HepG2 (cell line): ENCODE results near the gene TMEM190. TPM values are rescaled to one million over a fixed set of nuclear protein-coding genes. Genes with fewer than 3 reads are reported as not detected.

ENCODE experiments used
- ATAC-seq: fragments of 200-7000 bp; cut with Tn5 transposase; 3 replicates; pipeline ENCODE4 v1.9.1; 2020; ENCODE audit warnings: mild to moderate bottlenecking, moderate library complexity
- BruUV-seq: library from RNA; stranded (reverse); fragments of 400-500 nt; replicated peaks from 2 replicates; lab custom pipeline; 2021; lab: Mats Ljungman, UMichigan
- CTCF ChIA-PET: fragments of 300-600 bp; formaldehyde crosslinking; extraction: SDS; loops from one replicate; lab custom pipeline; 2021; ENCODE audit warnings: low total read pairs, inconsistent platforms, low intra/inter-chr PET ratio; lab: Yijun Ruan, JAX
- POLR2A ChIA-PET: fragments of 350-600 bp; sonication (Branson Sonifier 250); formaldehyde crosslinking; loops from one replicate; lab custom pipeline; 2020; ENCODE audit warnings: antibody characterized with exemption, inconsistent platforms; lab: Yijun Ruan, JAX
- DNase-seq: peaks from one replicate; pipeline ENCODE4 v3.0.0-alpha.2; 2015; ENCODE audit warnings: low spot score
- FAIRE-seq: peaks from 3 replicates; lab custom pipeline; 2011; peaks lifted over from hg19 to GRCh38; lab: Jason Lieb, UNC
- H2AFZ ChIP-seq: one replicate; pipeline ENCODE4 v1.6.1; 2011; ENCODE audit warnings: low read length, inconsistent platforms
- H3K27ac ChIP-seq: fragments of 300-600 bp; 3 replicates; pipeline ENCODE4 v1.8.0; 2011; ENCODE audit warnings: mixed run types, mild to moderate bottlenecking, mixed read lengths, low read length, inconsistent platforms; ENCODE audit not compliant: insufficient read depth; ENCODE audit errors: extremely low read length
- H3K27me3 ChIP-seq, 2 experiments: fragments of 200-600 bp in 1 of 2; 2 replicates in 1 of 2; 3 replicates in 1 of 2; pipeline versions ENCODE4 v1.6.0 to v1.8.0; 2011; ENCODE audit warnings: low read length in 2 of 2, mild to moderate bottlenecking in 2 of 2, moderate library complexity in 2 of 2, inconsistent platforms in 1 of 2; ENCODE audit not compliant: insufficient read depth in 2 of 2, control insufficient read depth in 1 of 2
- H3K36me3 ChIP-seq, 2 experiments: fragments of 200-600 bp in 1 of 2; replicated peaks in 1 of 2; 2 replicates in 1 of 2; 3 replicates in 1 of 2; pipeline versions ENCODE4 v1.5.1 to v1.8.0; 2011; ENCODE audit warnings: low read length in 2 of 2, inconsistent platforms in 1 of 2; ENCODE audit not compliant: insufficient read depth in 2 of 2, control insufficient read depth in 1 of 2
- H3K4me1 ChIP-seq: 2 replicates; pipeline ENCODE4 v1.5.1; 2012; ENCODE audit warnings: low read length, inconsistent platforms; ENCODE audit not compliant: insufficient read depth
- H3K4me2 ChIP-seq: 2 replicates; pipeline ENCODE4 v1.6.0; 2011; ENCODE audit warnings: low read depth, low read length, inconsistent platforms
- H3K4me3 ChIP-seq, 3 experiments: fragments of 200-600 bp in 1 of 3; sonication (generic), shearing (Covaris generic) in 1 of 3; replicated peaks in 1 of 3; 2 replicates each; pipeline ENCODE4 v1.5.1; 2011 to 2016; ENCODE audit warnings: low read length in 3 of 3, inconsistent platforms in 2 of 3, low read depth in 2 of 3, mild to moderate bottlenecking in 2 of 3, control low read depth in 1 of 3, mixed read lengths in 1 of 3; ENCODE audit not compliant: insufficient read depth in 1 of 3
- H3K79me2 ChIP-seq: one replicate; pipeline ENCODE4 v1.6.1; 2011; ENCODE audit warnings: low read length, inconsistent platforms; ENCODE audit not compliant: insufficient read depth
- H3K9ac ChIP-seq: 2 replicates; pipeline ENCODE4 v1.6.0; 2011; ENCODE audit warnings: mild to moderate bottlenecking, low read depth, low read length, inconsistent platforms; ENCODE audit not compliant: insufficient read depth
- H3K9me3 ChIP-seq: 2 replicates; pipeline ENCODE4 v1.5.1; 2012; ENCODE audit warnings: mild to moderate bottlenecking, low read length
- H4K20me1 ChIP-seq: 2 replicates; pipeline ENCODE4 v1.6.0; 2011; ENCODE audit warnings: inconsistent platforms, mild to moderate bottlenecking, low read length, moderate library complexity; ENCODE audit not compliant: insufficient read depth
- ARID2 ChIP-seq: sonication (generic); formaldehyde crosslinking; IDR thresholded peaks from 2 replicates; pipeline ENCODE4 v1.8.1; 2022; ENCODE audit warnings: mild to moderate bottlenecking, missing genetic modification reagents, borderline replicate concordance
- ATF3 ChIP-seq: sonication (generic); formaldehyde crosslinking; IDR thresholded peaks from 2 replicates; pipeline ENCODE4 v1.4.0; 2020; ENCODE audit warnings: missing genetic modification reagents
- CREBL2 ChIP-seq: sonication (generic); formaldehyde crosslinking; IDR thresholded peaks from 2 replicates; pipeline ENCODE4 v1.8.1; 2023; ENCODE audit warnings: missing genetic modification reagents, mild to moderate bottlenecking, borderline replicate concordance
- DMAP1 ChIP-seq: IDR thresholded peaks from 2 replicates; pipeline ENCODE4 v1.6.1; 2016
- DNMT3B ChIP-seq: conservative IDR thresholded peaks from 2 replicates; pipeline ENCODE4 v1.6.1; 2016; ENCODE audit warnings: missing biosample characterization, control low read depth
- ETV5 ChIP-seq: IDR thresholded peaks from 2 replicates; pipeline ENCODE4 v1.6.1; 2018; ENCODE audit warnings: missing biosample characterization, missing genetic modification reagents, inconsistent platforms, borderline replicate concordance
- KDM5B ChIP-seq: sonication (generic); formaldehyde crosslinking; IDR thresholded peaks from 2 replicates; pipeline ENCODE4 v1.4.0; 2020; ENCODE audit warnings: missing genetic modification reagents, mild to moderate bottlenecking, borderline replicate concordance
- MED13 ChIP-seq: sonication (generic); formaldehyde crosslinking; IDR thresholded peaks from 2 replicates; pipeline ENCODE4 v1.5.0; 2020; ENCODE audit warnings: missing genetic modification reagents
- MYC ChIP-seq: sonication (generic); formaldehyde crosslinking; IDR thresholded peaks from 2 replicates; pipeline ENCODE4 v1.9.0; 2021; ENCODE audit warnings: missing genetic modification reagents, borderline replicate concordance
- NRL ChIP-seq: sonication (generic); formaldehyde crosslinking; IDR thresholded peaks from 2 replicates; pipeline ENCODE4 v1.5.0; 2020; ENCODE audit warnings: missing genetic modification reagents, mild to moderate bottlenecking, moderate library complexity, borderline replicate concordance
- PHF21A ChIP-seq: sonication (generic); formaldehyde crosslinking; IDR thresholded peaks from 2 replicates; pipeline ENCODE4 v1.5.0; 2020; ENCODE audit warnings: mild to moderate bottlenecking, missing genetic modification reagents
- RAD51 ChIP-seq: fragments of 450-650 bp; IDR thresholded peaks from 2 replicates; pipeline ENCODE4 v1.6.1; 2016; ENCODE audit warnings: borderline replicate concordance
- SMYD3 ChIP-seq: sonication (generic); formaldehyde crosslinking; IDR thresholded peaks from 2 replicates; pipeline ENCODE4 v1.8.1; 2023; ENCODE audit warnings: mild to moderate bottlenecking, missing genetic modification reagents
- ZNF430 ChIP-seq: sonication (generic); formaldehyde crosslinking; IDR thresholded peaks from 2 replicates; pipeline ENCODE4 v1.9.0; 2021; ENCODE audit warnings: mild to moderate bottlenecking, missing genetic modification reagents
- ZNF44 ChIP-seq: sonication (generic); formaldehyde crosslinking; IDR thresholded peaks from 2 replicates; pipeline ENCODE4 v1.5.1; 2020; ENCODE audit warnings: mild to moderate bottlenecking, missing genetic modification reagents
- ZNF674 ChIP-seq: sonication (generic); formaldehyde crosslinking; IDR thresholded peaks from 2 replicates; pipeline ENCODE4 v1.5.0; 2020; ENCODE audit warnings: low read depth, mild to moderate bottlenecking, missing genetic modification reagents
- ZNF687 ChIP-seq: sonication (generic); formaldehyde crosslinking; IDR thresholded peaks from 2 replicates; pipeline ENCODE4 v1.5.1; 2020; ENCODE audit warnings: mild to moderate bottlenecking, missing genetic modification reagents, moderate library complexity
- WGBS: methylation state at CpG from one replicate; pipeline ENCODE4 v1.1.6; 2017; ENCODE audit warnings: low lambda C conversion rate; 5-methylcytosine and 5-hydroxymethylcytosine counted together
- in situ Hi-C: cut with HindIII; loops from 2 replicates; pipeline ENCODE4 v1.10.0; 2017; ENCODE audit warnings: low pct_unique_long_range_greater_than_20kb; ENCODE audit not compliant: extremely low pct_ligation_motif_present
- intact Hi-C: fragments of 100-400 bp; cut with micrococcal nuclease; formaldehyde crosslinking; loops from one replicate; pipeline ENCODE4 v1.10.0; 2022; ENCODE audit not compliant: unreplicated experiment
- polyA plus RNA-seq, 8 experiments: library from polyadenylated mRNA; depleted of rRNA in 3 of 8; stranded (reverse) in 7 of 8; unstranded in 1 of 8; fragments of >200 nt; fragmentation: Illumina TruSeq in 4 of 8; extraction: Trizol in 4 of 8; gene quantifications; 2 replicates each; pipeline versions ENCODE4 v1.2.1 to v1.2.3, GENCODE V29; 2011 to 2016; ENCODE audit warnings: low read depth in 4 of 8, missing spikeins in 1 of 8, mixed read lengths in 1 of 8; ENCODE audit not compliant: insufficient read depth in 1 of 8
- total RNA-seq, 5 experiments: library from RNA; depleted of rRNA; stranded (reverse); fragments of >200 nt; fragmentation: Illumina TruSeq; extraction: Trizol; gene quantifications; 2 replicates each; pipeline ENCODE4 v1.2.3, GENCODE V29; 2016; ENCODE audit warnings: low read depth in 1 of 5

The TMEM190 gene
- total and polyA plus RNA-seq, 2 of the 13 experiments (the other 11 are each of a cell fraction or from before 2014, with no cell fraction given), result 0.35 to 0.83 TPM

- in situ Hi-C loops, result no loop called here
- H2AFZ ChIP-seq, result no peak overlapping the region
- 3% methylated on average over 22 of the region's 34 CpGs for WGBS
- TF ChIP-seq ZNF44 (CRISPR knock-in tag) (no peak), CREBL2 (no peak), ZNF674 (CRISPR knock-in tag) (no peak), ARID2 (CRISPR knock-in tag) (0 out of 2 replicates have a peak, but pooled peaks have one; percentile 63), RAD51 (no peak), DNMT3B (CRISPR knock-in tag) (peak; percentile 76; the same call in 1 of the 2 replicates), SMYD3 (peak; percentile 26; the same call in 1 of the 2 replicates), ETV5 (CRISPR knock-in tag) (peak; percentile 29; the same call in 1 of the 2 replicates), KDM5B (CRISPR knock-in tag) (0 out of 2 replicates have a peak, but pooled peaks have one; percentile 38), ATF3 (no peak), ZNF430 (peak; percentile 73), MED13 (no peak), ZNF687 (CRISPR knock-in tag) (peak; percentile 75), DMAP1 (CRISPR knock-in tag) (peak; percentile 61; the same call in 1 of the 2 replicates), MYC (CRISPR knock-in tag) (peak; percentile 68; the same call in 1 of the 2 replicates), PHF21A (CRISPR knock-in tag) (peak; percentile 83; the same call in 1 of the 2 replicates), NRL (0 out of 2 replicates have a peak, but pooled peaks have one; percentile 32)
Observed at GRCh38 chr19:55384920-55385723, 8.5 kb downstream of the TMEM190 start.

More at GRCh38 chr19:55384920-55385723, 8.5 kb downstream of the TMEM190 start:
- H3K4me1 ChIP-seq, result peaks cover 48% of the 10 kb centered on the region
- peaks cover 38% of the 10 kb centered on the region for H4K20me1 ChIP-seq
- H3K4me3 ChIP-seq, result peak overlapping the region; percentile 69 to 100 (median 86)
- BruUV-seq, result TSS peak; percentile 97
- peak overlapping the region; percentile 92 for H3K27ac ChIP-seq
- H3K4me2 ChIP-seq, result peak overlapping the region; percentile 96
- peak overlapping the region; percentile 96 for H3K9ac ChIP-seq
- ChIA-PET CTCF (no interaction called here), POLR2A (interaction anchor here (1.0 to 9.7 kb wide), 3 partner anchors 12 to 46 kb away, joined by 3 to 62 read pairs (median 3); partner anchors contain the start of genes KMT5C and UBE2S)
- DNase-seq (peak; percentile 92), ATAC-seq (peak; percentile 90), FAIRE-seq (no peak)
- intact Hi-C loops, result loop anchor here (1.0 to 5.0 kb wide), 3 partner anchors 53 to 179 kb away; no protein-coding TSS in a partner anchor
- peaks cover 30% of the 10 kb centered on the region for H3K79me2 ChIP-seq
- peaks cover 13 to 34% of the 10 kb centered on the region in 2 experiments for H3K36me3 ChIP-seq
- no peaks in the 10 kb centered on the region for H3K9me3 ChIP-seq
- H3K27me3 ChIP-seq, result no peaks in the 10 kb centered on the region; a peak in 1 of 5 replicates
